Body of pancreas (tissue), 4 donors: ENCODE data around the gene INTS2. TPM values are rescaled to one million over a fixed set of nuclear protein-coding genes. Genes with fewer than 3 reads are reported as not detected.
"Not testable (repeated sequence)": the region's sequence is repeated elsewhere in the genome, so short reads cannot be mapped to it uniquely, and the experiment has no call there.

Experiments used
- ATAC-seq: fragments of 150-250 bp; one replicate; pipeline ENCODE4 v1.9.1; 2016
- DNase-seq, 4 donors: peaks; one replicate each; pipeline ENCODE4 v3.0.0-alpha.2; 2019
- H3K27ac ChIP-seq, 4 donors: fragments of 200-600 bp; sonication (generic); 1 replicate in 3 of 4; 2 replicates in 1 of 4; pipeline versions ENCODE4 v1.5.1 to v1.6.1; 2016 to 2019; ENCODE audit warnings: mild to moderate bottlenecking in 1 of 4, mixed read lengths in 1 of 4, moderate library complexity in 1 of 4
- H3K27me3 ChIP-seq, 2 donors: fragments of 200-600 bp; sonication (generic); one replicate each; pipeline ENCODE4 v1.6.0; 2016; ENCODE audit warnings: mild to moderate bottlenecking in 1 of 2
- H3K36me3 ChIP-seq, 2 donors: fragments of 200-600 bp; sonication (generic); replicated peaks in 1 of 2; 2 replicates each; pipeline ENCODE4 v1.5.1; 2016; ENCODE audit warnings: low read depth in 2 of 2; ENCODE audit not compliant: insufficient read depth in 1 of 2
- H3K4me1 ChIP-seq: fragments of 200-600 bp; sonication (generic); one replicate; pipeline ENCODE4 v1.6.0; 2016
- H3K4me3 ChIP-seq, 2 donors: fragments of 200-600 bp; sonication (generic); 1 replicate in 1 of 2; 2 replicates in 1 of 2; pipeline ENCODE4 v1.5.1; 2016 to 2019
- H3K9me3 ChIP-seq, 3 donors: fragments of 200-600 bp; sonication (generic); 1 replicate in 2 of 3; 2 replicates in 1 of 3; pipeline ENCODE4 v1.5.1; 2016
- POLR2A ChIP-seq, 3 donors: fragments of 450-650 bp; IDR thresholded peaks; one replicate each; pipeline ENCODE4 v1.6.1; 2016; ENCODE audit warnings: antibody characterized with exemption in 3 of 3, mild to moderate bottlenecking in 2 of 3
- WGBS, 2 donors: methylation state at CpG; one replicate each; pipeline ENCODE4 v1.1.5; 2017; 5-methylcytosine and 5-hydroxymethylcytosine counted together
- intact Hi-C: fragments of 100-400 bp; cut with DNase I; formaldehyde crosslinking; loops from one replicate; pipeline ENCODE4 v1.15.1; 2023
- total RNA-seq, 2 donors: library from RNA; depleted of rRNA; stranded (reverse); fragments of >200 nt; gene quantifications; one replicate each; pipeline ENCODE4 v1.1.0, GENCODE V29; 2016
- TF ChIP-seq, protein P1 (sequence below), 7 experiments: fragments of 450-650 bp in 4 of 7; fragments of 200-600 bp in 3 of 7; sonication (generic) in 3 of 7; IDR thresholded peaks; one replicate each; pipeline ENCODE4 v1.5.1; 2016 to 2019; ENCODE audit warnings: antibody characterized with exemption in 7 of 7

Gene INTS2
- total RNA-seq, 2 donors from 2014 or later = 3.6 to 13.2 TPM

DNA sequence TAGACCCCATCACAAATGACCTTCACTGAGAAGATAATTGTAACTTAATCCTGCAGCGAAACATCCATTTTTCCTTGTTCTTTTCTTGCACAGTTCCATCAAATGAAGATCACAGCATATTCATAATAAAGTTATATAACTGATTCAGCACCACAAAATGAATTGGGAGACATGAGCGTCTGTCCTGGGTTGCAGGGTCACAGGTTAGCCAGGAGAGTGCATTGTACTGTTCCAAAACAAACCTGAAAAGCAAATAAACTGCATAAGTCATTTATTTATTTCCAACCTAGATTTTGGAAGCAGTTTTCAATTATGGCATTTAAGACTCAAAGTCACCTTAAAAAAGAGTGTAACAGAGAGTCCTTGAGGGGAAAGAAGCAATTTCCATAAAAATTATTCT lies 18.6 kb upstream of the INTS2 start:
- H3K27ac ChIP-seq = no peak overlapping the region
- TF ChIP-seq, protein P1, sequence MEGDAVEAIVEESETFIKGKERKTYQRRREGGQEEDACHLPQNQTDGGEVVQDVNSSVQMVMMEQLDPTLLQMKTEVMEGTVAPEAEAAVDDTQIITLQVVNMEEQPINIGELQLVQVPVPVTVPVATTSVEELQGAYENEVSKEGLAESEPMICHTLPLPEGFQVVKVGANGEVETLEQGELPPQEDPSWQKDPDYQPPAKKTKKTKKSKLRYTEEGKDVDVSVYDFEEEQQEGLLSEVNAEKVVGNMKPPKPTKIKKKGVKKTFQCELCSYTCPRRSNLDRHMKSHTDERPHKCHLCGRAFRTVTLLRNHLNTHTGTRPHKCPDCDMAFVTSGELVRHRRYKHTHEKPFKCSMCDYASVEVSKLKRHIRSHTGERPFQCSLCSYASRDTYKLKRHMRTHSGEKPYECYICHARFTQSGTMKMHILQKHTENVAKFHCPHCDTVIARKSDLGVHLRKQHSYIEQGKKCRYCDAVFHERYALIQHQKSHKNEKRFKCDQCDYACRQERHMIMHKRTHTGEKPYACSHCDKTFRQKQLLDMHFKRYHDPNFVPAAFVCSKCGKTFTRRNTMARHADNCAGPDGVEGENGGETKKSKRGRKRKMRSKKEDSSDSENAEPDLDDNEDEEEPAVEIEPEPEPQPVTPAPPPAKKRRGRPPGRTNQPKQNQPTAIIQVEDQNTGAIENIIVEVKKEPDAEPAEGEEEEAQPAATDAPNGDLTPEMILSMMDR (IDR thresholded peaks at IDR 0.05) = no peak
- no peak for TF ChIP-seq POLR2A (IDR thresholded peaks at IDR 0.05)
- no peaks in the 10 kb centered on the region for H3K27me3 ChIP-seq
- DNase-seq (no peak), ATAC-seq (no peak)
- H3K4me1 ChIP-seq = peaks cover 8% of the 10 kb centered on the region
- no peaks in the 10 kb centered on the region for H3K9me3 ChIP-seq
- no peak overlapping the region for H3K4me3 ChIP-seq
- intact Hi-C loops = no loop called here
- WGBS, 2 donors = 38 to 54% methylated on average over 2 of the region's 2 CpGs
- peaks cover 19 to 26% of the 10 kb centered on the region in 2 donors for H3K36me3 ChIP-seq

DNA sequence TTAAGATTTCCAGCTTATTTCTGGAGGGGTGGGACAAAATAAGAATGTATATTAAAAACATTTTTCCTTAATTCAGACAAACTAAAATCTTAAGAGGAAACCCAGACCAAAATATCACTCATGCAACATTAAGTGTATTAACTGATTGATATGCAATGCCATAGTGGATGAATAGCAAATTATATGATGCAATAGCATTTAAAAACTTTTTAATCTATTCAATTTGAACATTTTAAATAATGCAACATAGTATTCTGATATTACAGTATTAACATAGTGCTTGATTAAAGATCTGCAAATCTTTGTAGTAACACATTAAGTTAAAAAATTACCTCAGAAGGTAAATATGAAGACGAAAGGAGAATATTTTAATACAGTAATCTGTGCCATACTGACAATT lies 15.3 kb upstream of the INTS2 start:
- Histone ChIP-seq H3K4me3 (no peak overlapping the region), H3K9me3 (no peaks in the 10 kb centered on the region), H3K27ac (no peak overlapping the region), H3K36me3 (peaks cover 8 to 15% of the 10 kb centered on the region in 2 donors), H3K27me3 (no peaks in the 10 kb centered on the region), H3K4me1 (peaks cover 8% of the 10 kb centered on the region)
- intact Hi-C loops = no loop called here
- WGBS, 2 donors = 28 to 37% methylated on average over 1 of the region's 1 CpG
- DNase-seq (no peak), ATAC-seq (no peak)
- no peak for TF ChIP-seq POLR2A (IDR thresholded peaks at IDR 0.05)
- TF ChIP-seq, protein P1 (IDR thresholded peaks at IDR 0.05) = no peak

DNA sequence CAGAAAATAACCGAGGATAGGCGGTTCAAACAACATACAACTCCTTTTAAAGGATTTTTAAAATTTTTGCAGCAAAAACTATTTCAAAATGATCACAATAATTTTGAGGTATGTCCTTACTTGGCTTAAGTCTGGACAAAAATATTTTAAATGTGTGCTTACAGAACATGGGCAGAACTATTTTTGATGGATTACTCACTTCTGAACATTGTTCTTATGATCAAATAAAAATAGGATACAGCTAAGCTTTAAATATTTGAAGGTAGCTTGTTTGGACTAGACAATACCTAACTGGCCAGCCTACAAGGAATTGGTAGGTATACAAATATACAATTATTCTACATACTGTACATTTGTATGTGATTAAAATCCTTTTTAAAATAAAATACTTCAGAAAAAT lies 14.3 kb upstream of the INTS2 start:
- intact Hi-C loops = no loop called here
- TF ChIP-seq, protein P1 (IDR thresholded peaks at IDR 0.05) = no peak
- no peak for TF ChIP-seq POLR2A (IDR thresholded peaks at IDR 0.05)
- WGBS, 2 donors = 89 to 90% methylated on average over 2 of the region's 2 CpGs
- Histone ChIP-seq H3K36me3 (peaks cover 8 to 10% of the 10 kb centered on the region in 2 donors), H3K9me3 (no peaks in the 10 kb centered on the region), H3K27me3 (no peaks in the 10 kb centered on the region), H3K4me3 (no peak overlapping the region), H3K4me1 (peaks cover 8% of the 10 kb centered on the region), H3K27ac (no peak overlapping the region)
- no peak for ATAC-seq
- DNase-seq = no peak

DNA sequence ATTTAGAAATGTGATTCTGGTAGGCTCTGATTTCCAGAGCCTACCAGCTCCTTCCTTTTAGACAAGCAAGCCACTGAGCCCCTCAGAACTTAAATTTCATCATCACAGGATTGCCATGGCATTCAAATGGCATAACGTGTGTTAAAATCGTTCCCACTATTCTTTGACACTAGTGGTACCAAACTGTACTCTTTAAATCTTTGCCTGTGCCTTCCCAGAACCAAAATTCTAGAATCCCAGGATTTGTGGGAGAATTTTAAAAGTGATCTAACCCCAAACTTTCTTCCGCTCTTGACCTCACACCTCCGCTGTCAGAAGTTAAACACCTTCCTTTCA lies 287 bp upstream of the INTS2 start:
- Histone ChIP-seq H3K27me3 (no peaks in the 10 kb centered on the region), H3K4me3 (peak overlapping the region in 1 of 2 donors; percentile 60), H3K27ac (peak overlapping the region in 3 of 4 donors; percentile 70 to 88 (median 79)), H3K9me3 (no peaks in the 10 kb centered on the region), H3K36me3 (peaks cover 0 to 2% of the 10 kb centered on the region in 2 donors), H3K4me1 (peaks cover 12% of the 10 kb centered on the region)
- intact Hi-C loops = no loop called here
- DNase-seq = no peak
- no peak for TF ChIP-seq POLR2A (IDR thresholded peaks at IDR 0.05)
- TF ChIP-seq, protein P1 (IDR thresholded peaks at IDR 0.05) = no peak
- 38 to 39% methylated on average over 4 of the region's 4 CpGs for WGBS, 2 donors
- ATAC-seq = no peak

DNA sequence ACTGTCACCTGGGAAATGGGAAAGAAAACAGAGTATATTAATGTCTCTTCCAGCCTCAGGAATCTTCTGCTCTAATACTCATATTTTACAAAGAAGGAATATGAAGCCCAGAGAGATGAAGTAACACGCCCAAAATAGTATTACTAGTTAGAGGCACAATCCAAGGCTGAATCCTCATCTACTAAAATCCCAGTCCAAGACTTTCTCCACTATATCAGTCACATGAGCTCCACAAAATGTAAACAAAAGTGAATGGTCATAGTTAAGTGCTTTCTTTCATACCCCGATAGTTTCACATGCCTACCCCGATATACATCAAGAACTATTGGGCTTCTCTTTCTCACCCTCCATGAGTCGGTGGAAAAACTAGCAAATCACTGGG lies 965 bp downstream of the INTS2 start:
- Histone ChIP-seq H3K27ac (peak overlapping the region; percentile 70 to 88 (median 80)), H3K27me3 (no peaks in the 10 kb centered on the region), H3K36me3 (peaks cover 0 to 2% of the 10 kb centered on the region in 2 donors), H3K4me3 (peak overlapping the region in 1 of 2 donors; percentile 60), H3K4me1 (peaks cover 12% of the 10 kb centered on the region), H3K9me3 (no peaks in the 10 kb centered on the region)
- intact Hi-C loops = no loop called here
- 7 to 8% methylated on average over 4 of the region's 4 CpGs for WGBS, 2 donors
- DNase-seq = no peak
- TF ChIP-seq, protein P1 (IDR thresholded peaks at IDR 0.05) = no peak
- TF ChIP-seq POLR2A (IDR thresholded peaks at IDR 0.05) = no peak
- ATAC-seq = no peak

DNA sequence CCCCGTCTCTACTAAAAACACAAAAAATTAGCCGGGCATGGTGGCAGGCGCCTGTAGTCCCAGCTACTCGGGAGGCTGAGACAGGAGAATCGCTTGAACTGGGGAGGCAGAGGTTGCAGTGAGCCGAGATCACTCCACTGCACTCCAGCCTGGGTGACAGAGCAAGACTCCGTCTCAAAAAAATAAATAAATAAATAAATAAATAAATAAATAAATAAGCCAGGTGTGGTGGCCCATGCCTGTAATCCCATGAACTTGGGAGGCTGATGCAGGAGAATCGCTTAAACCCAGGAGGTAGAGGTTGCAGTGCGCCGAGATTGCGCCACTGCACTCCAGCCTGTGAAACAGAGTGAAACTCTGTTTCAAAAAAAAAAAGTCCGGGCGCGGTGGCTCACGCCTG lies 12.6 kb downstream of the INTS2 start:
- ATAC-seq, H3K9me3 ChIP-seq, intact Hi-C loops, H3K36me3 ChIP-seq, H3K27me3 ChIP-seq, H3K4me1 ChIP-seq, H3K27ac ChIP-seq, H3K4me3 ChIP-seq, DNase-seq: not testable (repeated sequence)
- 94 to 97% methylated on average over 15 of the region's 15 CpGs for WGBS, 2 donors
